GM18502 (cell line): ENCODE measurements around the gene RAB8B.
"Not testable (repeated sequence)": the region's sequence is repeated elsewhere in the genome, so short reads cannot be mapped to it uniquely, and the experiment has no call there.

Experiments used
- ATAC-seq: cut with Tn5 transposase; IDR thresholded peaks from one replicate; pipeline ENCODE4 v1.9.1; 2021; ENCODE audit warnings: mild to moderate bottlenecking; ENCODE audit not compliant: unreplicated experiment, poor library complexity

Gene RAB8B

DNA sequence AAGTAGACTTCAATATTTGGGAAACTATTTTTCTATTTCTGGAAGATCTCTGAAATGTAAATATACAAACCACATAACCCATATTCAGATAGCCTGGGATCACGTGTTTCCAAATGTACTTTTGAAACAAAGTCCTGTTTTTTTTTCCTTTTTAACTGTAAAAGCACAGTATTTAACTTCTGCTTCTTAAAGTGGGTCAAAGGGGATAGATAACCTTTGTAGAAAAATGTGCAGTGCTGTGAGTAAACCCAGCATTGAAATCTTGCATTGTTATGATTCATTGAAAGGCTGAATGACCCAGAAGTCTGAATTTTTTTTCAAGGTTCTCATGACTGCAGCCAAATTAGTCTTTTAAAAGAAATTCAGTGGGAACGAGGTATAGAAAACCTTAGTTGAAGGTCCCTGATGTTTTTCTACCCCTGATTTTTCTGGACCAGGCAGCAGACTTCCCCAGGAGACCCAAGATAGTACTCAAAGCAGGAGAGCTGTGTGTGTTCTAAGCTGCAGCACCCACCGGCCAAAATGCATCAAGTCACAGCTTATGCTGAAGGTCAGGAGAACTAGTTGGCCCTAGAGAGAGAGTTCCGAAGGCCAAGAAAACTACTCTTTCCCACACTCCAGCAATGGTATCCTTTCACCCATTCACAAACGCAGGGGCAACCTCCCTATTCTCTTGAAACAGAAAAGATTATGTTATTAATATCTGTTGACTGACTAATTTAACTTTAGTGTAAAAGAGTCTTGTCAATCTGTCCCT lies 44.4 kb downstream of the RAB8B start:
- ATAC-seq = no peak

DNA sequence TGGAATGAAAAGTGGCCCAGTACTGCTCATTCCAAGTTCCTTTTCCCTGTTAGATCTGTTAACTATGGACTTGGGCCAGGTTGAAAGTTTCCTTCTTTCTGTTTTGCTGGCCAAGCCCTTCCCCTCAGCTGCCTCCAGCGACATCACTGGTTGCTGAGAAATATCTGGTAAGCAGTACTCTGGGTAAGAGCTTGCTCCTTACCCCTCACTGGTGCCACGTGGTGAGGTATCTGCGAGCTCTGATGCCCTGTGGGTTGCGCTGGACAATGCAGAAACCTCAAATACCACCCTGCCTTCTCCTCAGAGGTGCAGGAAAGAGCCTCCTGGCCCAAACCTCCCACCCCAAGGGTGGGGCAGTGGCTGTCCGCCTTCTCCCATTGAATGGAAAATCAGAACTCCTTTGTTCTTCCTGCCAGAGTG lies 45.1 kb downstream of the RAB8B start:
- ATAC-seq = no peak

DNA sequence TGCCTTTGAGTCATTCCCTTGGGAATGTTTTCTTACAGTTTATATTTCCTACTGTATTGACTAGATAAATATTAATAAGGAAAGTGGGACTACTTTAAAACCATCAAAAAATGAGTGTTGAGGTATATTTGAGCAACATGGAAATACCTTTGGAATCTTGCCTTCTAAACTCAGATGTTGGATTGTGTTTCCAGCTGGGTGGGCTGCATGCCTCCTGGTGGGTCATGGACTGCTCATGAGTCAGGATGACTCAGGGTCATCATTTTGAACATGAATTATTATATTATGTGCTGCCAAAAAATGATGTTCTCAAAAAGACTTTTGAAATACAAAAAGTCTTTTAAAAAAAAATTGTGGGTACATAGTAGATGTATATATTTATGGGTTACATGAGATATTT lies 46.9 kb downstream of the RAB8B start:
- no peak for ATAC-seq

DNA sequence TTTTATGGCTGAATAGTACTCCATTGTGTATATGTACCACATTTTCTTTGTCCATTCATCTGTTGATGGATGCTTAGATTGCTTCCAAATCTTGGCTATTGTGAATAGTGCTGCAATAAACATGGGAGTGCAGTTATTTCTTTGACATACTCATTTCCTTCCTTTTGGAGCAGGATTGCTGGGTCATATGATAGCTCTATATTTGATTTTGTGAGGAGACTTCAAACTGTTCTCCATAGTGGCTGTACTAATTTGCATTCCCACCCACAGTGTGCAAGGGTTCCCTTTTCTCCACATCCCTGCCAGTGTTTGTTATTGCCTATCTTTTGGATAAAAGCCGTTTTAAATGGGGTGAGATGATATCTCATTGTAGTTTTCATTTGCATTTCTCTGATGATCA lies 47.7 kb downstream of the RAB8B start:
- not testable (repeated sequence) for ATAC-seq

DNA sequence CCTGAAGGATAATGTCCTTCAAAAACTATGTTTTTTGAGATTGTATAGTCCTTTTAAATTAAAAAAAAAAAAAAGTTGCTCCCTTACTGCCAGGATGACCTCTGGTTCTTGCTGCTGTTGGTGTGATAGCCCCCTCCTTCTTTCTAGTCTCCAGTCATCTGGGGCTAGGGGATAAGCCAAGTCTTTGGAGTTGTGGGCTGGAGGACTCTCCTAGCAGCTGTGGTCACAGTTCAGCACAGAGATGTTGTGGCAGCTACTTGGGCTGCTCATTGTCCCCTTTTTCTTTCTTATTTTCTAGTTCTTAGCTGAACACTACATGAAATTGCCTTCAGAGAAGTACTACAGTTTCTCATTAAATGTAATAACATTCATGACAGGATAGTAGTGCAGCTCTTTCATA lies 48.8 kb downstream of the RAB8B start:
- no peak for ATAC-seq

DNA sequence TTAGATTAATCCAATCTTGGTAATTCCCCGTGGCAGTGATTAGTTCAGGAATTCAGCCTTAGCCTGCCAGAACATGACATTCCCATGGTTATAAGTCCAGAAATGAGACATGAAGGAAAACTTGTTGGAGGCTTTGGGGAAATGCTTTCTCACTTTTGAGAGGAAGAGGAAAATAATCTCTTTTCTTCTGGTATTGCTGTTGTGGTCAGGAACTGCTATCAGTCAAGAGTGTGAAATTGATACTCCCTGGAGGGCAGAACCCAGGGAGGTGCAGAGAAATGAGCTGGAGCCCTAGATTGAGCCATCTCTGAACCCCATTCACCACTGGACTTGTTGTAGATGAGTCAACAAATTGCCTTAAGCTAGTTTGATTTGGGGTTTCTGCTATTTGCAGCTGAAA lies 49.4 kb downstream of the RAB8B start:
- peak; percentile 77 for ATAC-seq

DNA sequence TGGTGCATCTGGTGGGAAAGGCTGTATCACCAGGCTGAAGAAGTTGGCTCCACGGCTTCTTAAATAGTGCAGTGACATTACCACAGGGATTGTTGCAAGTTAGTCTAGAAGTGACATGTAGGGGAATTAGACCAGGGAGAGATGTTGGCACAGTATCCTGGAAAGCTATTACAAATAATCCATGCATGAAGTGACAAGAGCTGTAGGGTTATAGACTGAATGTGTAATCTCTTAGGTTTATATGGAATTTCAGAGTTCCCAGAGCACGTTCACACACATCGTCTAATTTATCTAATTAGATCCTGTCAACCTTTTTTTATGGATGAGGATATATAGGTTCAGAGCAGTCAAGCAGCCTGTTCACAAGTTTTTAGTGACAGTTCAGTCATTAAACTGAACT lies 50.7 kb downstream of the RAB8B start:
- no peak for ATAC-seq

DNA sequence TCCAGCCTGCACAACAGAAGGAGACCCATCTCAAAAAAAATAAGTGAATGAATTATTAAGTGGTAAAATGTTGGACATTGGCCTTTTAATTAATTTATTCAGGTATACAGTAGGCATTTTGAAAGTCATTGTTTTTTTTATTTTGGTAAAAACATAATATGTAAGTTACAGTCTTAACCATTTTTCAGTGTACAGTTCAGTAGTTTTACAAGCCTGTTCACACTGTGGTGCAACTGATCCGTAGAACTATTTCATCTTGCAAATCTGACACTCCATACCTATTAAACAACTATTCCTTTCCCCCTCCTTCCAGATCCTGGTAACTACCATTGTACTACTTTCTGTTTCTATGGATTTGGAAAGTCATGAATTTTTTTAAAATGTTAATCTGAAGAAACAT lies 51.9 kb downstream of the RAB8B start:
- no peak for ATAC-seq

DNA sequence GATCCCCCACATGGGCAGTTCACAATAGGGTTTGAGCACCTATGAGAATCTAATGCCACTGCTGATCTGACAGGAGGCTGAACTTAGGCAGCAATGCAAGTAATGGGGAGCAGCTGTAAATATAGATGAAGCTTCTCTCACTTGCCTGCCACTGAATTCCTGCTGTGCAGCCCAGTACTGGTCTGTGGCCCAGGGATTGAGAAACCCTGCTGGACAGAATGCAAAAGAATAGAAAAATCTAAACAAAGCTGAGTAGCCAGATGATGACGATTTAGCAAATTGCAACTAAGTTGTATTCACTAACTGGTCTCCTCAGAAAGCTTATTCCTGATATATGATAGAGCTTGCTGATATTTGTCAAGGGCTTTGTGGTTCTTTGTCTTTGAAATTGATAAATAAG lies 53.7 kb downstream of the RAB8B start:
- no peak for ATAC-seq

DNA sequence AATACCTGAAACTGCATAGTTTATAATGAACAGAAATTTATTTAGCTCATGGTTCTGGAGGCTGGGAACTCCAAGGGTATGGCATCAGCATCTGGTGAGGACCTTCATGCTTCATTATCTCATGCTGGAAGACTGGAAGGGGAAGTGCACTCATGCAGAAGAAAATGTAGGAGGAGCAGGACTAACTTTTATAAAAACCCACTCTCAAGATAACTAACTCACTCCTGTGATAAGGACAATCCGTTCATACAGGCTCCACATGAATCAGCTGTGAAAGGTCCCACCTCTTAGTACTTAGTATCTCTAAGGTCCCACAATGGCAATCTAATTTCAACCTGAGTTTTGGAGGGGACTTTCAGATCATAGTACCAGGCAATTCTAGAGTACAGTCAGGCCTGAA lies 54.4 kb downstream of the RAB8B start:
- no peak for ATAC-seq

DNA sequence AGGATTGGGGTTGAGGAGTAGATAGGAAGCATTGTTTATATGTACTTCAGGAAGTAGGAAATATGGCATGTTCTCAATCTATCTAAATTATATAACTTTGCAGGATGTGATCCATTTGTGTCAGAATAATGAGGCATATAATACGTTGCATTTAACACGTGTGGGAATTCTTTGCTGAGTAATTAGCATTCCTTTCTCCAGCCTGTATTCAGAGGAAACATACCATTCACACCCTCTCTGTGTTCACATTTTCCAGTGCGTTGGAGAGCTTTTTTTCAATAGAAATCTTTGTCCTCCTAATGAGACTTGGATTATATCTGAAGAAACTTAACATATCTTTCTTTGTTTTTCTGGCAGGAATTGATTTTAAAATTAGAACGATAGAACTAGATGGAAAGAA lies 55.0 kb downstream of the RAB8B start:
- ATAC-seq = no peak

DNA sequence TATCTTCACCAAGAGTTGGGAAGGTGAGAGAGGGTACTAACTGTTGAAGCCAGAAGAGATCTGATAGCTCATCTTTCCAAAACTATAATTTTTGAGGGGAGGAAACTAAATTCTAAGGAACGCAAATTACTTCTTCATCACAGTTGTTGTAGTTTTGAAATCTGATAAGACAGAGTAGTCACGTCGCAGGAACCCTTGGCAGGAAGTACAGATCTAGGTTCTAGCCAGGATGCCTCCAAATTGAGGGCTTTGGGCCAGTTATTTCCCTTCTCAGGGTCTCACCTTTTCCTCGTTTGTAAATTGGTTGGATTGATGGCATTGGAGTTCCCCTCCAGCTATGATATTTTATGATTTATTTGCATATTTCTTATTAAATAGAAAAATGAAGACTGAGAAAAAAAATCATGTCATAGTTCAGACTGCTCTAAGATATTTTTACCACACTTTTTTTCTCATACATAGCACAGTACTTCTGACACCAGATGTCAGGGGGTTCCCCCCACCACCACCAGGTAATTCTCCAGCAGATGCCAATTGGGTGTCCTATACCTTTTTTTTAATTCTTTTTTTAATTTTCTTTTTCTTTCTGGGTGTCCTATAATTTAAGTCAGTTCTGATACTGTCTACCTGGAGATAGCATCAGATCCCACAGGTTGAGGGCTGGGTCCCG lies 55.7 kb downstream of the RAB8B start:
- ATAC-seq = no peak

DNA sequence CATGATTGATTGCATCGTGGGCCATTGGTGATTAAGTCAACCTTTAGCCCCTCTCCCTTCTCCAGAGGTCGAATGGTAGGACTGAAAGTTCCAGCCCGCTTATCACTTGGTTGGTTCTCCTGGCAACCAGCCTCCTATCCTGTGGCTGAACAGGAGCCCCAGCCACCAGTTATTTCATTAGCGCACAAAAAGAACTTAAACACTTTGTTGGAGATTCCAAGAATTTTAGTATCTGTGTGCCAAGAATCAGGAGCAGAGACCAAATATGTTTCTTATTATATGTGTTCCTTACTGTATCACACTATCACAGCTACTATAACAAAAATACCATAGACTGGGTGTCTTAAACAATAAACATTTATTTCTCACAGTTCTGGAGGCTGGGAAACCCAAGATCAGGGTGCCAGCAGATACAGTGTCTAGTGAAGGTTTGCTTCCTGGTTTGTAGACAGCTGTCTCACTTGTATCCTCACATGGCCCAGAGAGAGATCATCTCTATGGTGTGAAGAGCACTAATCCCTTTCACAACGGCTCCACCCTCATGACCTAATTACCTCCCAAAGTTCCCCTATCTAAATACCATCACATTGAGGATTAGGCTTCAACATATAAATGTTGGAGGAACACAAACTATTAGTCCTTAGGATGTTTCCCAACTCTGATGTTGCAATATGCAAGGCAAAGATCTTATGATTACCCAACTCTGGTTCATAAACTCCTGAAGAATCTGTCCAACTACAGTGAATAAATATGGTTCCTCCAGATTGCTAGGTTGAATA lies 57.5 kb downstream of the RAB8B start:
- ATAC-seq = no peak

DNA sequence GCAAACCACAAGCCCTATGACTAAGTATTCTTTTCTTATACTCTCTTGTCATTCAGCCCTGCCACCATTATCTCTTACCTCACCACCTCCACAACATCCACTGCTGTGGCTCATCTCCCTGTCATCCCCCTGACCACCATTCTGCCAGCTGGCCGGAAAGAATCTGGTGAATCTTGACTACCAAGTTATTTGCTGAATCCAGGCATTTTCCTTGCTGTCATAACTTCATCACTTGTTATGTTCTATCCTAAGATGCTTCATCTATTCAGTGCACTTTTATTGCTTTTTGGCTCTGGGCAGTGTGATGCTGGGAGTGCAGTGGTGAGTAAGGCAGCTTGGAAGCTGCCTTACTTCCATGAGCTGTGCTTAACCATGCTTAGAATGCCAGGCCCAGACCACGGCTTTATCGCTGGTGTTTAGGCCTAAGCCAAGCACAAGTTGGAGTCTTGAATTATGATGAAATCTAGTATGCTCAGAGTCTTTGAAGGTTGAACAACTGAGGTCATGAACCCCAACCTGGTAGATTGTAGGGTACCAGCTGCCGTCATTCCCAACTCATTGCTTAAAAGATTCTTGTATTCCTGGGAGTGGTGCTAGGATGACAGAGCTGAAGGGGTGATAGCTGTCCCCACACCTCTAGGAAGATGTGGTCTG lies 61.0 kb downstream of the RAB8B start:
- no peak for ATAC-seq

DNA sequence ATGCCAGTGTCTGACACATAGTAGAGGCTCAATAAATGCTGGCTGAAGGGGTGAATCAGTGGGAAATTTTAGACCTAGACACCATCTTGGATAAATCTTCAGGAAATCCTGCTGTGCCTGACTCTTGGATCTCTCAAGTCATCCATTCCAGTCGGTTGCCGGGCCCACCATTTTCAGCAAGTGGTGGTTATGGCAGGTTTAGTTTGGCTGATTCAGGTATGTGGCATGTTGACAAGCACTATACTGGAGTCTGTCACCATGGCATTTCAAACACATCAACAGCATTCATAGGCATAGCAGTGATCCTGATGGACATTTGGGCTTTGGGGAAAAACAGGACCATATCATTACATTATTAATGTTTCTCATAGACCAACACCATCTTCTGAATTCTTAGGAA lies 62.3 kb downstream of the RAB8B start:
- ATAC-seq = no peak

DNA sequence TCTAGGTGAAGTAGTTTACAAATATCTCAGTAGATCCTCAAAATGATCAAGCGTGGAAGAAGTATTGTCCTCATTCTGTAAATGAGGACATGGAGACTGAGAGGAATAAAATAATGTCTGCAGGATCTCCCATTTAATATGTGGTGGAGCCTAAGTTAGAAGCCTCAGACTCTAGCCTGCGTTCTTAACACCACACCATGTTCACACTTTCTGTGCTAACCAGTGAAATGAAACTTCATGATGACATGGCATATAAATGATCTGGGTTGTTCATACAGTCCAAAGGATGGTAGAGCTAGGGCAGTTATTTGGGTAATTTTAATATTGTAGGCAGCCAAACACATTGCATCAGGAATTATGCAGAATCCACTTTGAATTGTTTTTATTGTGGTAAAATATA lies 62.9 kb downstream of the RAB8B start:
- ATAC-seq = no peak

DNA sequence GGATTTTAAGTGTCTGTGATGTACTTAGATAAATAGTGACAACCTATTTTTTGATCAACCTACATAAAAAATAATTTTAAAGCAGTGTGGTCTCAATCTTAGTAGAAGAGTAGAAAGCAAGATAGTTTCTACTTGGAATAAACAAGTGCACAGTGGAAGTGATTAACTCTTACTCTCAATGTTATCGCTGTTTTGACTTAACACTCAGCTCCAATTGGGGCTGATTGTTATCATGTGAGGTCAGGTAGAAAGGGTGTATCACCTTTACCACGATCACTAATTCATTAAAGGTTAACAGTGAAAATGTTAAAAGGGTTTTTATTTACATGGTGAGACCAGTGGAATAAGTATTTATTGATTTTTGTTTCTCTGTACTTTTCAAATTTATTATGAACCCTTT lies 65.6 kb downstream of the RAB8B start:
- ATAC-seq = no peak

DNA sequence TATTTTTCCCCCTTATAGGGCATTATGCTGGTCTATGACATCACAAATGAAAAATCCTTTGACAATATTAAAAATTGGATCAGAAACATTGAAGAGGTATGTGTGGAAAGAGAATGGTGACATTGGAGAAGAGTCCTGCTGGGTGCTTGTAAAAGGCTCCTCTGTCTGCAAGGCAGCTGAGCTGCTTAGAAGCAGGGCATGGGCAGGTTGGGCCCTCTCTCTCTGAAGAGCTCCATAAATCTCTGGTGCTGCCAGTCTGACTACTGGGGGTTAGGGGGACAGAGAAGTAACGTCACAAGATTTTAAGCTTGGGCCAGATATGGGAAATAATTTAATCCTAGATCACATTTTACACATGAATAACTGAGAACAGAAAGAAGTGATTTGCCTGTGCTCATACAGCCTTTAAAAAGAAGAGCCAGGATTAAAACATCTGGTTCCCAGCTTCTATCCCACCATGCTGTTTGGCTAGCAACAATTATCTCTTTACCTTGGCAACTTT lies 66.1 kb downstream of the RAB8B start:
- ATAC-seq = no peak

DNA sequence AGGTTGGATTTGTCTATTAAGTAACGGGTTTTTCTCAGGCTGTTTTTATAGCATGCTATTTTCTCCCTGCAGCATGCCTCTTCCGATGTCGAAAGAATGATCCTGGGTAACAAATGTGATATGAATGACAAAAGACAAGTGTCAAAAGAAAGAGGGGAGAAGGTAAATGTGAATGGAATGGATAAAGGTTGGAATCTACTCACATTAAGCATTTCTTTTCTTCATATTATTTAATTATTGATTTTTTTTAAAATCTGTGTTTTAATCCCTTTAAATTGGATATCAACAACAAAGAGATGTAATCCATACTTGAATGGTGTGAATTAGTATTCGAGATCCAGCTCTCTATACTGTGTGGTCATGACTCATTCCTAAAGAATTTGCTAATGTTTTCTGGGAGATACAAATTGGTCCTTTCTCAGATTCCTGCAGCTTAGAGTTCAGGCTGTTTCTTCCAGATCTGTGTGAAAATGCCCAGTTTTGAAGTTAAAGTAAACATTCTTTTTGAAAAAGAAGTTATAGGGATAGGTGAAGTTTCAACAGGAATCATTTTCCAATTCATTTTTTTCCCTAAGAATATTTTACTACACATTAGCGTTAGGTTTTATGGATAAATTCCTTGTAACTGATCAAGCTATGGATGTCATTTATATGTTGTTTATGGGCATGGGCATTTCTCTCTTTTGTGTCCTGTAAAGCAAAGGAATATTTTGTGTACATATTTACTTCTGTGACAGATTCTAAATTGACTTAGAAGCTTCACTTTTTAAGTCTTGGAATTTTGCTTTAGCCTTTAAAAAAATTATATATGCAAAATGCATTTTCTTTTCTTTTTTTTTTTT lies 67.2 kb downstream of the RAB8B start:
- ATAC-seq = no peak

DNA sequence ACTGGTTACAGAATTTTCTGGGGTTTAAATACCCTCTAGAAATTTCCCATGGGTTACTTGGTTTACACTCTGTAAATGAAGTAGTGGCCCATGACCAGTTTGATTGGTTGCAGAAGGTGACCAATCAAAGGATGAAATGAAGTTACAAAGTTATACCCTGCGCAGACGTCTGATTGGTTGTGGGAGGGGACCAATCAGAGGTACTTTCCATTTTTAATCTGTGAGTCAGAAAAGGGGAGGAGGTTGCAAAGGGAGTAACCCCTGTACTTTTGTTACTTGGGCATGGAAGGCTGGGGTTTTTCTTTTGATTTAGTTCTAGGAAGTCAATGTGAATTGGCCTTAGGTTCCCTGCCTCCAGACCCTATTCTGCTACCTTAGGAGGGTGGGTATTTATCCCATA lies 69.3 kb downstream of the RAB8B start:
- ATAC-seq = no peak
